ENCODE data around the gene GALNT8. TPM values are rescaled to one million over a fixed set of nuclear protein-coding genes. Genes with fewer than 3 reads are reported as not detected.

Gene GALNT8
- total and polyA plus RNA-seq, 2 donors (not counting 1 experiment from before 2014, with no cell fraction given), result 0.30 to 1.3 TPM

DNA sequence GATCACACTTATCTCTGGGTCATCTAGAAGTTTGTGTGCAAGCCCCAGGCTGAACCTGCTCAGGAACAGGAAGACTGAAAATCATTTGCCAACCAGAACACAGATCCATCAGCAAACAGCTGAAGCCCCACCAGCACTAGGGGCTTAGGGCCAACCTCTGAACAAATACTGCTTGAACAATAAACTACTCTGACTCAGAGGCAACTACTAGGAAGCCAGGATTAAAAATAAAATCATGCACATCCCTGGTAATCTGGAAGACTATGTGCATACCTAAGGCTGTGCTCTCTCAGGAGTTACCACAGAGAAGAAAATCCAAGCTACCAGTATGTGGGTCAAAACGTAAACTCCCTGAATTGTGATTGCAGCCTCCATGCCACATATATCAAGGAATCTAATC is 15.9 kb downstream of the GALNT8 start:
- H4K20me1 ChIP-seq (ENCODE audit: control insufficient read depth, insufficient read depth, low read length, poor library complexity, severe bottlenecking), result no peaks in the 10 kb centered on the region
- no peak overlapping the region for H3K9ac ChIP-seq (ENCODE audit: low read length)
- H3K27ac Mint-ChIP-seq, result no peak overlapping the region
- H3K9me3 ChIP-seq (ENCODE audit: control extremely low read depth in 1 of 3, control insufficient read depth in 2 of 3, insufficient read depth in 1 of 3, low read length in 2 of 3), result no peaks in the 10 kb centered on the region
- H3K9me3 Mint-ChIP-seq (ENCODE audit: insufficient read depth), result no peaks in the 10 kb centered on the region
- peaks cover 57% of the 10 kb centered on the region for H3K27me3 Mint-ChIP-seq
- ChIA-PET CTCF (no interaction called here), POLR2A (no interaction called here)
- no peak overlapping the region for H3K4me2 ChIP-seq (replicated peaks; ENCODE audit: low read depth, low read length, poor library complexity, severe bottlenecking)
- DNase-seq (no peak), ATAC-seq (ENCODE audit: low read depth) (no peak)
- peaks cover 0 to 22% (median 16%) of the 10 kb centered on the region in 4 experiments for H3K27me3 ChIP-seq (replicated peaks in 1 of 4; ENCODE audit: control extremely low read depth in 1 of 4, control insufficient read depth in 3 of 4, insufficient read depth in 4 of 4, low read length in 3 of 4)
- peaks cover 3% of the 10 kb centered on the region for H3K4me1 Mint-ChIP-seq
- H3K4me3 ChIP-seq (ENCODE audit: control extremely low read depth in 1 of 5, extremely low read depth in 1 of 5, insufficient read depth in 1 of 5, low read depth in 2 of 5, low read length in 4 of 5), result no peak overlapping the region
- TF ChIP-seq EZH2 (IDR thresholded peaks at IDR 0.05; ENCODE audit: borderline replicate concordance, insufficient read depth, low read depth, low read length, poor library complexity, severe bottlenecking), result no peak
- TF ChIP-seq, protein P1, sequence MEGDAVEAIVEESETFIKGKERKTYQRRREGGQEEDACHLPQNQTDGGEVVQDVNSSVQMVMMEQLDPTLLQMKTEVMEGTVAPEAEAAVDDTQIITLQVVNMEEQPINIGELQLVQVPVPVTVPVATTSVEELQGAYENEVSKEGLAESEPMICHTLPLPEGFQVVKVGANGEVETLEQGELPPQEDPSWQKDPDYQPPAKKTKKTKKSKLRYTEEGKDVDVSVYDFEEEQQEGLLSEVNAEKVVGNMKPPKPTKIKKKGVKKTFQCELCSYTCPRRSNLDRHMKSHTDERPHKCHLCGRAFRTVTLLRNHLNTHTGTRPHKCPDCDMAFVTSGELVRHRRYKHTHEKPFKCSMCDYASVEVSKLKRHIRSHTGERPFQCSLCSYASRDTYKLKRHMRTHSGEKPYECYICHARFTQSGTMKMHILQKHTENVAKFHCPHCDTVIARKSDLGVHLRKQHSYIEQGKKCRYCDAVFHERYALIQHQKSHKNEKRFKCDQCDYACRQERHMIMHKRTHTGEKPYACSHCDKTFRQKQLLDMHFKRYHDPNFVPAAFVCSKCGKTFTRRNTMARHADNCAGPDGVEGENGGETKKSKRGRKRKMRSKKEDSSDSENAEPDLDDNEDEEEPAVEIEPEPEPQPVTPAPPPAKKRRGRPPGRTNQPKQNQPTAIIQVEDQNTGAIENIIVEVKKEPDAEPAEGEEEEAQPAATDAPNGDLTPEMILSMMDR (IDR thresholded peaks at IDR 0.05), result no peak
- no CpG with 5 or more reads among the region's 1 CpG for WGBS (ENCODE audit: insufficient coverage)
- intact Hi-C loops (cut with micrococcal nuclease), result no loop called here
- H3K27ac ChIP-seq (ENCODE audit: low read length in 2 of 2), result no peak overlapping the region
- no peaks in the 10 kb centered on the region for H3K79me2 ChIP-seq (ENCODE audit: control insufficient read depth, insufficient read depth, low read length)
- H2AFZ ChIP-seq (ENCODE audit: insufficient read depth, low read depth, low read length, poor library complexity, severe bottlenecking), result no peak overlapping the region
- H3K4me3 Mint-ChIP-seq, result no peak overlapping the region
- no peaks in the 10 kb centered on the region for H3K4me1 ChIP-seq (ENCODE audit: control insufficient read depth in 2 of 2, insufficient read depth in 2 of 2, low read length in 2 of 2)
- H3K36me3 ChIP-seq (replicated peaks in 1 of 2; ENCODE audit: control extremely low read depth in 1 of 2, control insufficient read depth in 1 of 2, extremely low read depth in 1 of 2, insufficient read depth in 2 of 2, low read length in 1 of 2), result no peaks in the 10 kb centered on the region

DNA sequence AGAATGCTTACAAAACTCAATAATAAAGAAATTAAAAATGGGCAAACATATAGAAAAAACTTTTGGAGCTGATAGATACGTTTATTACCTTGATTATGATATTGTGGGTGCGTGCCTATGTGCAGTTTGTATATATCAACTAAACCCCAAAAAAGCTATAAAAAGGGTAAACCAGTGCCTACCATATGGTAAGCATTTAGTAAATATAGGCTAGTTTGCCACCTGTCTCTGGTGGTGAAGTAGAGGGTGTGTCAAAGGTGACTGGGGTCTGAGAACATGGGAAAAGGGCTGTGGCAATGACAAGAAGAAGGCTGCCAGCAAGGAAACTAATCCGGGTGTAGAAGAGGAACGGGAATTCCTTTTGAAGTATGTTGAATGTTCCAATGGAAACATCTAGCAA is 18.3 kb downstream of the GALNT8 start:
- Histone ChIP-seq H3K4me1 (ENCODE audit: control insufficient read depth in 2 of 2, insufficient read depth in 2 of 2, low read length in 2 of 2) (no peaks in the 10 kb centered on the region), H2AFZ (ENCODE audit: insufficient read depth, low read depth, low read length, poor library complexity, severe bottlenecking) (no peak overlapping the region), H3K27me3 (replicated peaks in 1 of 4; ENCODE audit: control extremely low read depth in 1 of 4, control insufficient read depth in 3 of 4, insufficient read depth in 4 of 4, low read length in 3 of 4) (peaks cover 0 to 20% (median 14%) of the 10 kb centered on the region in 4 experiments), H3K4me2 (replicated peaks; ENCODE audit: low read depth, low read length, poor library complexity, severe bottlenecking) (no peak overlapping the region), H4K20me1 (ENCODE audit: control insufficient read depth, insufficient read depth, low read length, poor library complexity, severe bottlenecking) (no peaks in the 10 kb centered on the region), H3K9me3 (ENCODE audit: control extremely low read depth in 1 of 3, control insufficient read depth in 2 of 3, insufficient read depth in 1 of 3, low read length in 2 of 3) (no peaks in the 10 kb centered on the region), H3K27ac (ENCODE audit: low read length in 2 of 2) (no peak overlapping the region), H3K79me2 (ENCODE audit: control insufficient read depth, insufficient read depth, low read length) (no peaks in the 10 kb centered on the region), H3K36me3 (replicated peaks in 1 of 2; ENCODE audit: control extremely low read depth in 1 of 2, control insufficient read depth in 1 of 2, extremely low read depth in 1 of 2, insufficient read depth in 2 of 2, low read length in 1 of 2) (no peaks in the 10 kb centered on the region), H3K9ac (ENCODE audit: low read length) (no peak overlapping the region), H3K4me3 (ENCODE audit: control extremely low read depth in 1 of 5, extremely low read depth in 1 of 5, insufficient read depth in 1 of 5, low read depth in 2 of 5, low read length in 4 of 5) (no peak overlapping the region)
- no peak for TF ChIP-seq EZH2 (IDR thresholded peaks at IDR 0.05; ENCODE audit: borderline replicate concordance, insufficient read depth, low read depth, low read length, poor library complexity, severe bottlenecking)
- TF ChIP-seq, protein P1 (IDR thresholded peaks at IDR 0.05), result no peak
- Mint-ChIP-seq H3K4me3 (no peak overlapping the region), H3K9me3 (ENCODE audit: insufficient read depth) (no peaks in the 10 kb centered on the region), H3K27me3 (peaks cover 67% of the 10 kb centered on the region), H3K27ac (no peak overlapping the region), H3K4me1 (peaks cover 3% of the 10 kb centered on the region)
- ChIA-PET POLR2A (no interaction called here), CTCF (no interaction called here)
- no peak for ATAC-seq (ENCODE audit: low read depth)
- DNase-seq, result no peak
- intact Hi-C loops (cut with micrococcal nuclease), result no loop called here
- WGBS (ENCODE audit: insufficient coverage), result no CpG with 5 or more reads among the region's 4 CpGs

Measured in B cell (primary cell).